ENCODE data around the gene ZNF256. TPM values are rescaled to one million over a fixed set of nuclear protein-coding genes. Genes with fewer than 3 reads are reported as not detected.

ZNF256 gene
- total and polyA plus RNA-seq, 2 donors from 2014 or later = 3.7 to 9.3 TPM

DNA sequence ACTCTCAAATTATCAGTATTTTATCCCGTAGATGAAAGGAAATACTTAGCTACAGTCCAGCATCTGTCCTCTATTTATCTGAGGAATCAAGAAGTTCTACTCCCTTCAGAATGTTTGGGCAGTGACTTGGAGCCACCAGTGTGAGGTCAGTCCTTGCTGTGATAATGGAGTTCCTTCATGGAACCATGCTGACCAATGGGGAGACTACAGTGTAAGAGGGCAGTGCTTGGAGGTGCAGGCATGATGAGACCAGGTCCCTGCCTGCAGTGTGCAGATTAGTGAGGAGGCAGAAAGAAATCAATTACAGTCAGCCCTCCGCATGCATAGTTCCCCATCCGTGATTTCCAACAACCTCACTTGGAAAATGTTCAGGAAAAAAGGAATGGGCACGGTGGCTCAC lies 26.9 kb upstream of the ZNF256 start, which contains the start of gene C19orf18:
C19orf18 (minus strand) TSS at position 101 of the 400 bp plus-strand sequence. CDS start 102 bp downstream, outside the sequence.
- Histone ChIP-seq H3K36me3 (ENCODE audit: control insufficient read depth in 2 of 3, insufficient read depth in 3 of 3, low read length in 3 of 3) (peaks cover 5 to 21% (median 9%) of the 10 kb centered on the region in 3 donors), H3K4me1 (ENCODE audit: control insufficient read depth in 2 of 3, insufficient read depth in 2 of 3, low read depth in 1 of 3, low read length in 3 of 3) (no peaks in the 10 kb centered on the region), H3K27me3 (ENCODE audit: control insufficient read depth, insufficient read depth, low read length) (no peaks in the 10 kb centered on the region), H3K9me3 (ENCODE audit: control insufficient read depth in 2 of 3, insufficient read depth in 1 of 3, low read length in 3 of 3) (peaks cover 14 to 75% (median 51%) of the 10 kb centered on the region in 3 donors), H3K9ac (ENCODE audit: low read length in 3 of 3) (no peak within 1 kb of the TSS), H3K4me3 (ENCODE audit: low read length in 3 of 3) (peak within 1 kb of the TSS in 1 of 3 donors; percentile 19), H3K27ac (ENCODE audit: low read depth in 2 of 2, low read length in 2 of 2) (no peak within 1 kb of the TSS)
- TF ChIP-seq, protein P1, sequence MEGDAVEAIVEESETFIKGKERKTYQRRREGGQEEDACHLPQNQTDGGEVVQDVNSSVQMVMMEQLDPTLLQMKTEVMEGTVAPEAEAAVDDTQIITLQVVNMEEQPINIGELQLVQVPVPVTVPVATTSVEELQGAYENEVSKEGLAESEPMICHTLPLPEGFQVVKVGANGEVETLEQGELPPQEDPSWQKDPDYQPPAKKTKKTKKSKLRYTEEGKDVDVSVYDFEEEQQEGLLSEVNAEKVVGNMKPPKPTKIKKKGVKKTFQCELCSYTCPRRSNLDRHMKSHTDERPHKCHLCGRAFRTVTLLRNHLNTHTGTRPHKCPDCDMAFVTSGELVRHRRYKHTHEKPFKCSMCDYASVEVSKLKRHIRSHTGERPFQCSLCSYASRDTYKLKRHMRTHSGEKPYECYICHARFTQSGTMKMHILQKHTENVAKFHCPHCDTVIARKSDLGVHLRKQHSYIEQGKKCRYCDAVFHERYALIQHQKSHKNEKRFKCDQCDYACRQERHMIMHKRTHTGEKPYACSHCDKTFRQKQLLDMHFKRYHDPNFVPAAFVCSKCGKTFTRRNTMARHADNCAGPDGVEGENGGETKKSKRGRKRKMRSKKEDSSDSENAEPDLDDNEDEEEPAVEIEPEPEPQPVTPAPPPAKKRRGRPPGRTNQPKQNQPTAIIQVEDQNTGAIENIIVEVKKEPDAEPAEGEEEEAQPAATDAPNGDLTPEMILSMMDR (IDR thresholded peaks at IDR 0.05; ENCODE audit: borderline replicate concordance, extremely low read depth, insufficient read depth) = no peak
- no peak for DNase-seq
- intact Hi-C loops (cut with DNase I) = no loop called here
- no peak for FAIRE-seq

DNA sequence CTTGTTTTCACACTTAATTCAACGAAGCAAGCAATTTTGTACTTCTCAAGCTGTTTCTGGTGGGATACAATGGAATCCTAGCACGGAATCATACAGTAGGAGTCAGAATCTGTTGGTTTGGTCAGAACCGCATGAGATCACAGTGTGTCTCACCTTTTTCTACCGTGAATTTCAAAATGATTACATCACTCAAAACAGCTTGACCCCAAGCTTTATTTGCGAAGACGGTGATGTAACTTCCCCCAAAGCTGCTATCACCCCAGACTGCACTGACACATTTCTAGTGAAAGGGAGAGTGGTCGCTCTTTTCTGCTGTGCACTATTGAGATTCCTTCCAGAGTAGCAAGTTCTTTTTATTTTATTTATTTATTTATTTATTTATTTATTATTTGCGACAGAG lies 17.3 kb upstream of the ZNF256 start:
- no peak overlapping the region for H3K9ac ChIP-seq (ENCODE audit: low read length in 3 of 3)
- no peak for FAIRE-seq
- no peaks in the 10 kb centered on the region for H3K36me3 ChIP-seq (ENCODE audit: control insufficient read depth in 2 of 3, insufficient read depth in 3 of 3, low read length in 3 of 3)
- TF ChIP-seq, protein P1 (IDR thresholded peaks at IDR 0.05; ENCODE audit: borderline replicate concordance, extremely low read depth, insufficient read depth) = no peak
- H3K4me1 ChIP-seq (ENCODE audit: control insufficient read depth in 2 of 3, insufficient read depth in 2 of 3, low read depth in 1 of 3, low read length in 3 of 3) = no peaks in the 10 kb centered on the region
- no peak overlapping the region for H3K27ac ChIP-seq (ENCODE audit: low read depth in 2 of 2, low read length in 2 of 2)
- H3K27me3 ChIP-seq (ENCODE audit: control insufficient read depth, insufficient read depth, low read length) = no peaks in the 10 kb centered on the region
- no peak for DNase-seq
- intact Hi-C loops (cut with DNase I) = no loop called here
- no peak overlapping the region for H3K4me3 ChIP-seq (ENCODE audit: low read length in 3 of 3)
- peaks cover 0 to 24% (median 3%) of the 10 kb centered on the region in 3 donors for H3K9me3 ChIP-seq (ENCODE audit: control insufficient read depth in 2 of 3, insufficient read depth in 1 of 3, low read length in 3 of 3)

DNA sequence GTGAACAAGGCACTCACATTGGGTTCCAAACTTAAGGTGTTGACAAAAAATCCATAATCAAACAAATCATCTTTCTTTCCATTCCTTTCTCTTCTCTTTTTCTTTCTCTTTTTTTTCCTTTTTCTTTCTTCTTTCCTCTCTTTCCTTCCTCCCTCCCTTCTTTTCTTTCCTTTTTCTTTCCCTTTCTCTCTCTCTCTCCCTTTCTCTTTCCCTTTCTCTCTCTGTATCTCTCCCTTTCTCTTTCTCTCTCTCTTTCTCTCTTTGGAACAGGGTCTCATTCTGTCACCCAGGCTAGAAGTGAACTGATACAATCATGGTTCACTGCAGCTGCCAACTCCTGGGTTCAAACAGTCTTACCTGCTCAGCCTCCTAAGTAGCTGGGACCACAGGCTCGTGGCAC lies 14.3 kb upstream of the ZNF256 start:
- Histone ChIP-seq H3K4me1 (ENCODE audit: control insufficient read depth in 2 of 3, insufficient read depth in 2 of 3, low read depth in 1 of 3, low read length in 3 of 3) (no peaks in the 10 kb centered on the region), H3K27ac (ENCODE audit: low read depth in 2 of 2, low read length in 2 of 2) (no peak overlapping the region), H3K9me3 (ENCODE audit: control insufficient read depth in 2 of 3, insufficient read depth in 1 of 3, low read length in 3 of 3) (peaks cover 0 to 7% (median 0%) of the 10 kb centered on the region in 3 donors), H3K9ac (ENCODE audit: low read length in 3 of 3) (no peak overlapping the region), H3K4me3 (ENCODE audit: low read length in 3 of 3) (no peak overlapping the region), H3K27me3 (ENCODE audit: control insufficient read depth, insufficient read depth, low read length) (no peaks in the 10 kb centered on the region), H3K36me3 (ENCODE audit: control insufficient read depth in 2 of 3, insufficient read depth in 3 of 3, low read length in 3 of 3) (no peaks in the 10 kb centered on the region)
- TF ChIP-seq, protein P1 (IDR thresholded peaks at IDR 0.05; ENCODE audit: borderline replicate concordance, extremely low read depth, insufficient read depth) = no peak
- intact Hi-C loops (cut with DNase I) = no loop called here
- DNase-seq = no peak
- no peak for FAIRE-seq

DNA sequence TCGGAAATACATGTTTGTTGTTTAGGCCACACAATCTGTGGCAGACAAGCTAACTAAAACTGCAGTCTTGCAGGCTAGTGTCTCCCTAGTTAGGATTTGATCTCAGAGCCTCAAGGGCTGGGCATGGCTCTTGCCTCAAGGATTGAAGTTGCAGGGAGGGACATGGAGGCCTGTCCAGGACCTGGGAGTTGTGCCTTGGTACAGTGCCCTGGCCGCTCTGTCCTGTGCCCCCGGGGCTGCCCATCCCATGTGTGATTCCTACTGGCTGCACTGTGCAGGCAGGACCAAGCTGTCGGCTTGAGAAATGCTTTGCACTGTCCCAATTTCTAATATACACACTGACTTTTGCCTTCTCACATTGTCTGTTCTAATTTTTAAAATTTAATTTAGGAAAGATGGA lies 7.5 kb upstream of the ZNF256 start:
- Histone ChIP-seq H3K27ac (ENCODE audit: low read depth in 2 of 2, low read length in 2 of 2) (no peak overlapping the region), H3K9ac (ENCODE audit: low read length in 3 of 3) (no peak overlapping the region), H3K4me3 (ENCODE audit: low read length in 3 of 3) (no peak overlapping the region), H3K36me3 (ENCODE audit: control insufficient read depth in 2 of 3, insufficient read depth in 3 of 3, low read length in 3 of 3) (no peaks in the 10 kb centered on the region), H3K9me3 (ENCODE audit: control insufficient read depth in 2 of 3, insufficient read depth in 1 of 3, low read length in 3 of 3) (peaks cover 0 to 8% (median 0%) of the 10 kb centered on the region in 3 donors), H3K27me3 (ENCODE audit: control insufficient read depth, insufficient read depth, low read length) (no peaks in the 10 kb centered on the region), H3K4me1 (ENCODE audit: control insufficient read depth in 2 of 3, insufficient read depth in 2 of 3, low read depth in 1 of 3, low read length in 3 of 3) (no peaks in the 10 kb centered on the region)
- TF ChIP-seq, protein P1 (IDR thresholded peaks at IDR 0.05; ENCODE audit: borderline replicate concordance, extremely low read depth, insufficient read depth) = no peak
- FAIRE-seq = no peak
- intact Hi-C loops (cut with DNase I) = no loop called here
- DNase-seq = no peak
